Prostate gland (tissue), 2 donors: Measurements from ENCODE around the gene MAP1B.

ENCODE experiments used
- POLR2AphosphoS5 ChIP-seq: sonication (generic); formaldehyde crosslinking; IDR thresholded peaks from one replicate; pipeline ENCODE4 v1.6.1; 2017; ENCODE audit warnings: antibody characterized with exemption
- TF ChIP-seq, protein P1 (sequence below), 4 experiments: fragments of 200-600 bp in 2 of 4; fragments of 450-650 bp in 2 of 4; sonication (generic) in 2 of 4; IDR thresholded peaks; 1 replicate in 3 of 4; 2 replicates in 1 of 4; pipeline ENCODE4 v1.5.1; 2016 to 2019; ENCODE audit warnings: antibody characterized with exemption in 4 of 4, mild to moderate bottlenecking in 2 of 4, moderate library complexity in 2 of 4

DNA sequence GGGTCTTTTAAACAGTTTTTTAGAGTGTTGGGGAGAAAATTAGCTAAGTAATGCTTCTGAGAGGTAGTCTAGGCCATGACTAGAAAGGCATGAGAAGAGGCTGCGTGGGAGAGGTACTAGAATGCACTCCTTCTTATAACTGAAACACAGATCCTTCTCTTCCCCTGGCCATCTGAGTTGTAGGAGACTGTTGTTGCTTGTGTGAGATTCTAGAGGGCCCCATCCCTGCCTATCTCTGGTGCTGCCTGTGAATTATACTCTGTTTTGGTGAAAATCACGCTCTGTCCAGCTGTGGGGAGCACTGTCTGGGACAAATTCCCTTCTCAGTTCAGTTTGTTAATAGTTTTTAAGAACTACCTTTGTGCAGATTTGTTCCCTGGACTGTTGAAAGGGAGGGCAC, 37.5 kb downstream of the MAP1B start:
- no peak for TF ChIP-seq POLR2AphosphoS5
- TF ChIP-seq, protein P1, sequence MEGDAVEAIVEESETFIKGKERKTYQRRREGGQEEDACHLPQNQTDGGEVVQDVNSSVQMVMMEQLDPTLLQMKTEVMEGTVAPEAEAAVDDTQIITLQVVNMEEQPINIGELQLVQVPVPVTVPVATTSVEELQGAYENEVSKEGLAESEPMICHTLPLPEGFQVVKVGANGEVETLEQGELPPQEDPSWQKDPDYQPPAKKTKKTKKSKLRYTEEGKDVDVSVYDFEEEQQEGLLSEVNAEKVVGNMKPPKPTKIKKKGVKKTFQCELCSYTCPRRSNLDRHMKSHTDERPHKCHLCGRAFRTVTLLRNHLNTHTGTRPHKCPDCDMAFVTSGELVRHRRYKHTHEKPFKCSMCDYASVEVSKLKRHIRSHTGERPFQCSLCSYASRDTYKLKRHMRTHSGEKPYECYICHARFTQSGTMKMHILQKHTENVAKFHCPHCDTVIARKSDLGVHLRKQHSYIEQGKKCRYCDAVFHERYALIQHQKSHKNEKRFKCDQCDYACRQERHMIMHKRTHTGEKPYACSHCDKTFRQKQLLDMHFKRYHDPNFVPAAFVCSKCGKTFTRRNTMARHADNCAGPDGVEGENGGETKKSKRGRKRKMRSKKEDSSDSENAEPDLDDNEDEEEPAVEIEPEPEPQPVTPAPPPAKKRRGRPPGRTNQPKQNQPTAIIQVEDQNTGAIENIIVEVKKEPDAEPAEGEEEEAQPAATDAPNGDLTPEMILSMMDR (IDR thresholded peaks at IDR 0.05): no peak
